Astrocyte (in vitro differentiated cells and primary cell): ENCODE data around the gene FAM117A. TPM values are rescaled to one million over a fixed set of nuclear protein-coding genes. Genes with fewer than 3 reads are reported as not detected.

Experiments used
- DNase-seq: peaks from one replicate; pipeline ENCODE4 v3.0.0-alpha.2; 2010; ENCODE audit warnings: low read depth
- FAIRE-seq: peaks from 2 replicates; lab custom pipeline; 2011; peaks lifted over from hg19 to GRCh38; lab: Jason Lieb, UNC
- H2AFZ ChIP-seq: 2 replicates; pipeline ENCODE4 v1.6.0; 2012; ENCODE audit warnings: low read depth, low read length, inconsistent platforms
- H3K27ac ChIP-seq: 2 replicates; pipeline ENCODE4 v1.5.1; 2011; ENCODE audit warnings: low read depth, low read length, inconsistent platforms
- H3K27me3 ChIP-seq: 2 replicates; pipeline ENCODE4 v1.6.0; 2011; ENCODE audit warnings: low read length, inconsistent platforms; ENCODE audit not compliant: insufficient read depth
- H3K36me3 ChIP-seq: 2 replicates; pipeline ENCODE4 v1.5.1; 2011; ENCODE audit warnings: low read length, inconsistent platforms; ENCODE audit not compliant: insufficient read depth
- H3K4me1 ChIP-seq: 2 replicates; pipeline ENCODE4 v1.5.1; 2011; ENCODE audit warnings: low read length, inconsistent platforms; ENCODE audit not compliant: insufficient read depth
- H3K4me2 ChIP-seq: 2 replicates; pipeline ENCODE4 v1.6.0; 2012; ENCODE audit warnings: low read length, inconsistent platforms
- H3K4me3 ChIP-seq: 2 replicates; pipeline ENCODE4 v1.5.1; 2011; ENCODE audit warnings: low read depth, mild to moderate bottlenecking, low read length, inconsistent platforms; ENCODE audit not compliant: insufficient read depth
- H3K79me2 ChIP-seq: 2 replicates; pipeline ENCODE4 v1.6.0; 2012; ENCODE audit warnings: mild to moderate bottlenecking, low read length, inconsistent platforms; ENCODE audit not compliant: insufficient read depth
- H3K9ac ChIP-seq: 2 replicates; pipeline ENCODE4 v1.6.0; 2012; ENCODE audit warnings: mild to moderate bottlenecking, low read length, inconsistent platforms
- H3K9me3 ChIP-seq: 2 replicates; pipeline ENCODE4 v1.5.1; 2012; ENCODE audit warnings: low read depth, mild to moderate bottlenecking, low read length, inconsistent platforms; ENCODE audit not compliant: insufficient read depth
- H4K20me1 ChIP-seq: 2 replicates; pipeline ENCODE4 v1.6.0; 2012; ENCODE audit warnings: low read length, inconsistent platforms; ENCODE audit not compliant: insufficient read depth
- H3K27ac Mint-ChIP-seq: one replicate; pipeline ENCODE4 v1.8.0; 2021; ENCODE audit warnings: mild to moderate bottlenecking, mixed read lengths; ENCODE audit not compliant: unreplicated experiment
- H3K27me3 Mint-ChIP-seq: one replicate; pipeline ENCODE4 v1.8.0; 2021; ENCODE audit warnings: low read depth, mixed read lengths; ENCODE audit not compliant: unreplicated experiment
- H3K36me3 Mint-ChIP-seq: one replicate; pipeline ENCODE4 v1.8.0; 2021; ENCODE audit warnings: low read depth, mixed read lengths; ENCODE audit not compliant: unreplicated experiment
- H3K4me1 Mint-ChIP-seq: one replicate; pipeline ENCODE4 v1.8.0; 2021; ENCODE audit warnings: low read depth, mixed read lengths; ENCODE audit not compliant: unreplicated experiment
- H3K4me3 Mint-ChIP-seq: one replicate; pipeline ENCODE4 v1.8.0; 2021; ENCODE audit warnings: mild to moderate bottlenecking, moderate library complexity, mixed read lengths; ENCODE audit not compliant: unreplicated experiment
- H3K9me3 Mint-ChIP-seq: one replicate; pipeline ENCODE4 v1.8.0; 2021; ENCODE audit warnings: mild to moderate bottlenecking, mixed read lengths; ENCODE audit not compliant: unreplicated experiment
- CTCF ChIP-seq: IDR thresholded peaks from 2 replicates; pipeline ENCODE4 v1.5.1; 2011; ENCODE audit warnings: low read depth, mild to moderate bottlenecking, inconsistent platforms, low read length, moderate library complexity; ENCODE audit not compliant: insufficient read depth
- EZH2 ChIP-seq: IDR thresholded peaks from 2 replicates; pipeline ENCODE4 v1.6.1; 2012; ENCODE audit warnings: mild to moderate bottlenecking, low read length, inconsistent platforms; ENCODE audit not compliant: insufficient read depth
- total RNA-seq: library from RNA; stranded (reverse); gene quantifications from 2 replicates; pipeline ENCODE4 v1.2.1, GENCODE V29; 2021

Gene FAM117A
- total RNA-seq, 1 donor from 2014 or later: 8.0 TPM

GRCh38 chr17:49756323-49757150, 7.4 kb downstream of the FAM117A start:
- Histone ChIP-seq H3K9me3 (no peaks in the 10 kb centered on the region), H3K36me3 (no peaks in the 10 kb centered on the region), H3K4me1 (no peaks in the 10 kb centered on the region), H3K27me3 (no peaks in the 10 kb centered on the region), H2AFZ (no peak overlapping the region), H3K79me2 (no peaks in the 10 kb centered on the region), H3K4me3 (no peak overlapping the region), H3K4me2 (no peak overlapping the region), H4K20me1 (no peaks in the 10 kb centered on the region), H3K27ac (no peak overlapping the region), H3K9ac (no peak overlapping the region)
- no peak for TF ChIP-seq EZH2
- no peak for TF ChIP-seq CTCF
- Mint-ChIP-seq H3K4me1 (no peaks in the 10 kb centered on the region), H3K27me3 (no peaks in the 10 kb centered on the region), H3K9me3 (peaks cover 2% of the 10 kb centered on the region), H3K4me3 (no peak overlapping the region), H3K27ac (no peak overlapping the region), H3K36me3 (no peaks in the 10 kb centered on the region)
- DNase-seq (no peak), FAIRE-seq (no peak)

GRCh38 chr17:49755663-49756283, 8.2 kb downstream of the FAM117A start:
- Histone ChIP-seq H3K9me3 (no peaks in the 10 kb centered on the region), H3K79me2 (no peaks in the 10 kb centered on the region), H4K20me1 (no peaks in the 10 kb centered on the region), H3K4me1 (no peaks in the 10 kb centered on the region), H3K4me3 (no peak overlapping the region), H3K36me3 (no peaks in the 10 kb centered on the region), H3K9ac (no peak overlapping the region), H3K4me2 (no peak overlapping the region), H3K27ac (no peak overlapping the region), H3K27me3 (no peaks in the 10 kb centered on the region), H2AFZ (no peak overlapping the region)
- no peaks in the 10 kb centered on the region for H3K4me1 Mint-ChIP-seq
- no peak overlapping the region for H3K4me3 Mint-ChIP-seq
- no peak overlapping the region for H3K27ac Mint-ChIP-seq
- DNase-seq (no peak), FAIRE-seq (no peak)
- peaks cover 2% of the 10 kb centered on the region for H3K9me3 Mint-ChIP-seq
- TF ChIP-seq EZH2: no peak
- no peak for TF ChIP-seq CTCF
- no peaks in the 10 kb centered on the region for H3K27me3 Mint-ChIP-seq
- no peaks in the 10 kb centered on the region for H3K36me3 Mint-ChIP-seq

GRCh38 chr17:49753959-49754391, 10.0 kb downstream of the FAM117A start:
- no peaks in the 10 kb centered on the region for H3K79me2 ChIP-seq

More at GRCh38 chr17:49753959-49754391, 10.0 kb downstream of the FAM117A start:
- Mint-ChIP-seq H3K27me3 (no peaks in the 10 kb centered on the region), H3K4me1 (no peaks in the 10 kb centered on the region), H3K9me3 (peaks cover 2% of the 10 kb centered on the region), H3K4me3 (no peak overlapping the region), H3K27ac (no peak overlapping the region), H3K36me3 (no peaks in the 10 kb centered on the region)
- H4K20me1 ChIP-seq: peaks cover 3% of the 10 kb centered on the region
- no peak overlapping the region for H3K4me2 ChIP-seq
- TF ChIP-seq CTCF (no peak), EZH2 (no peak)
- no peak overlapping the region for H2AFZ ChIP-seq
- H3K27me3 ChIP-seq: no peaks in the 10 kb centered on the region
- H3K4me3 ChIP-seq: no peak overlapping the region
- H3K4me1 ChIP-seq: no peaks in the 10 kb centered on the region
- DNase-seq (no peak), FAIRE-seq (no peak)
- H3K9ac ChIP-seq: no peak overlapping the region
- no peak overlapping the region for H3K27ac ChIP-seq
- no peaks in the 10 kb centered on the region for H3K36me3 ChIP-seq
- no peaks in the 10 kb centered on the region for H3K9me3 ChIP-seq
